K562 (cell line): Measurements from ENCODE around the gene BDKRB2.

ENCODE experiments used
- CHD4 ChIP-seq: fragments of 200-600 bp; sonication (generic); IDR thresholded peaks from 3 replicates; pipeline ENCODE4 v1.6.1; 2012; ENCODE audit warnings: low read depth, mild to moderate bottlenecking, mixed read lengths, low read length, inconsistent platforms; ENCODE audit not compliant: insufficient read depth, insufficient replicate concordance, poor library complexity, severe bottlenecking
- NCOR1 ChIP-seq: fragments of 450-650 bp; IDR thresholded peaks from 2 replicates; pipeline ENCODE4 v1.6.1; 2016; ENCODE audit warnings: mild to moderate bottlenecking, moderate library complexity
- POLR2A ChIP-seq: fragments of 450-650 bp; conservative IDR thresholded peaks from 2 replicates; pipeline ENCODE4 v1.6.1; 2016
- POLR2AphosphoS5 ChIP-seq: IDR thresholded peaks from 2 replicates; pipeline ENCODE4 v1.6.1; 2011; ENCODE audit warnings: mild to moderate bottlenecking, low read depth, low read length, moderate library complexity; ENCODE audit not compliant: control insufficient read depth, insufficient read depth
- POLR3A ChIP-seq: IDR thresholded peaks from 2 replicates; pipeline ENCODE4 v1.6.1; 2011; ENCODE audit warnings: borderline replicate concordance, mild to moderate bottlenecking, moderate library complexity; ENCODE audit not compliant: insufficient read length, insufficient read depth; ENCODE audit errors: extremely low read depth
- RAD21 ChIP-seq, 2 experiments: fragments of 250-450 bp in 1 of 2; fragments of 450-650 bp in 1 of 2; sonication (Bioruptor Pico) in 1 of 2; formaldehyde crosslinking in 1 of 2; IDR thresholded peaks in 1 of 2; conservative IDR thresholded peaks in 1 of 2; 2 replicates each; pipeline versions ENCODE4 v1.4.0 to v1.8.0; 2020 to 2022; ENCODE audit warnings: mild to moderate bottlenecking in 2 of 2, moderate library complexity in 1 of 2
- RFX5 ChIP-seq: IDR thresholded peaks from 2 replicates; pipeline ENCODE4 v1.6.1; 2011; ENCODE audit warnings: low read depth, mild to moderate bottlenecking, improper control_type of control experiment, low read length
- SMAD1 ChIP-seq: fragments of 150-350 bp; IDR thresholded peaks from 2 replicates; pipeline ENCODE4 v1.6.1; 2014; ENCODE audit warnings: low read length, low read depth; ENCODE audit not compliant: partially characterized antibody
- TCF7L2 ChIP-seq: fragments of 150-350 bp; IDR thresholded peaks from 2 replicates; pipeline ENCODE4 v1.6.1; 2016; ENCODE audit warnings: low read depth, mild to moderate bottlenecking, low read length, moderate library complexity
- ZBED1 ChIP-seq: IDR thresholded peaks from 2 replicates; pipeline ENCODE4 v1.6.1; 2014
- TF ChIP-seq, protein P1 (sequence below), 2 experiments: fragments of 450-650 bp; formaldehyde crosslinking in 1 of 2; IDR thresholded peaks; 2 replicates each; pipeline versions ENCODE4 v1.4.0 to v1.6.1; 2014 to 2020; ENCODE audit warnings: mild to moderate bottlenecking in 2 of 2, borderline replicate concordance in 1 of 2, low read depth in 1 of 2
- TF ChIP-seq, protein P2 (sequence below): sonication (generic); formaldehyde crosslinking; IDR thresholded peaks from 2 replicates; pipeline ENCODE4 v1.8.1; 2022; ENCODE audit warnings: missing genetic modification reagents
- TF ChIP-seq, protein P3 (sequence below), 2 experiments: fragments of 200-800 bp in 1 of 2; sonication (Bioruptor generic) in 1 of 2; sonication (generic) in 1 of 2; formaldehyde crosslinking in 1 of 2; IDR thresholded peaks in 1 of 2; conservative IDR thresholded peaks in 1 of 2; 2 replicates each; pipeline versions ENCODE4 v1.5.0 to v1.6.1; 2016 to 2020; ENCODE audit warnings: missing compliant biosample characterization in 1 of 2, missing genetic modification characterization in 1 of 2, missing genetic modification reagents in 1 of 2
- TF ChIP-seq, protein P4 (sequence below): conservative IDR thresholded peaks from 2 replicates; pipeline ENCODE4 v1.6.1; 2011; ENCODE audit warnings: low read depth, mild to moderate bottlenecking, low read length; ENCODE audit not compliant: control insufficient read depth

DNA sequence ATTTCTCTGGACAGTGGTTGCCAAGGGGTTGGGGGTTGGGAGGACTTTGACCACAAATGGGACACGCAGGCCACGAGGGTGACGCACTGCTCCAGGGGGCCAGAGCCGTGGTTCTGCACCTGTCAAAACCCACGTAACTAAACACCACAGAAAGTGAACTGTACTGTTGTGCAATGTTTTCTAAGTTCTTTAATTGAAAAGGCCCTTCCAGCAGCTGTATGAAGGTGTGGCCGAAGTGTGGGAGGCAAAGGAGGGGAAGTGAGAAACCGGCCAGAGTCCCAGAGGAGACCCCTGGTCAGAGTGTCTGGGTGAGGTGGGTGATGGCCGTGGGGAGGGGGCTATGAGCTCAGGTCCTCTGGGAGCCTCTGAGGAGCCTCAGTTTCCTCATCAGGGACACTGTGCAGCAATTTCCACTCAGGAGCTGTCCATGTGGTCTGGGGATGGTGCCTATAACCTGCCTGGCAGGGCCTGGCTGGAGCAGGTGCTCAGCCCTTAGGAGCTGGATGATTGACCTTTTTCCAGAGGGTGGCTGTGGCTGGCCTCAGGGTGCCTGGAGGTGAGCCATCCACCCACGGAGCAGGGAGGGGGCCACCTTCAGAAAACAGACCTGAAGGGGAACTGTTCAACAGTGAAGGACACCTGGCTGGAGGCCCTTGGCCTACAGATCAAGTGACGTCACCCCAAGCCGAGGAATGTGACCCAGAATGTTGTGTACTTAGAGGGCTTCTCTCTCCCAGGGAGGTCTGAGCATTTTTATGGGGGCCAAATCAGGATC lies 9.8 kb upstream of the BDKRB2 start:
- TF ChIP-seq CHD4 (no peak), RAD21 (CRISPR knock-in tag; conservative IDR thresholded peaks at IDR 0.05 in 1 of 2, IDR thresholded peaks at IDR 0.05 in 1 of 2) (no peak), TCF7L2 (no peak), SMAD1 (no peak), POLR2A (no peak), NCOR1 (no peak), ZBED1 (no peak), POLR2AphosphoS5 (no peak), POLR3A (no peak), RFX5 (no peak)
- TF ChIP-seq, protein P1, sequence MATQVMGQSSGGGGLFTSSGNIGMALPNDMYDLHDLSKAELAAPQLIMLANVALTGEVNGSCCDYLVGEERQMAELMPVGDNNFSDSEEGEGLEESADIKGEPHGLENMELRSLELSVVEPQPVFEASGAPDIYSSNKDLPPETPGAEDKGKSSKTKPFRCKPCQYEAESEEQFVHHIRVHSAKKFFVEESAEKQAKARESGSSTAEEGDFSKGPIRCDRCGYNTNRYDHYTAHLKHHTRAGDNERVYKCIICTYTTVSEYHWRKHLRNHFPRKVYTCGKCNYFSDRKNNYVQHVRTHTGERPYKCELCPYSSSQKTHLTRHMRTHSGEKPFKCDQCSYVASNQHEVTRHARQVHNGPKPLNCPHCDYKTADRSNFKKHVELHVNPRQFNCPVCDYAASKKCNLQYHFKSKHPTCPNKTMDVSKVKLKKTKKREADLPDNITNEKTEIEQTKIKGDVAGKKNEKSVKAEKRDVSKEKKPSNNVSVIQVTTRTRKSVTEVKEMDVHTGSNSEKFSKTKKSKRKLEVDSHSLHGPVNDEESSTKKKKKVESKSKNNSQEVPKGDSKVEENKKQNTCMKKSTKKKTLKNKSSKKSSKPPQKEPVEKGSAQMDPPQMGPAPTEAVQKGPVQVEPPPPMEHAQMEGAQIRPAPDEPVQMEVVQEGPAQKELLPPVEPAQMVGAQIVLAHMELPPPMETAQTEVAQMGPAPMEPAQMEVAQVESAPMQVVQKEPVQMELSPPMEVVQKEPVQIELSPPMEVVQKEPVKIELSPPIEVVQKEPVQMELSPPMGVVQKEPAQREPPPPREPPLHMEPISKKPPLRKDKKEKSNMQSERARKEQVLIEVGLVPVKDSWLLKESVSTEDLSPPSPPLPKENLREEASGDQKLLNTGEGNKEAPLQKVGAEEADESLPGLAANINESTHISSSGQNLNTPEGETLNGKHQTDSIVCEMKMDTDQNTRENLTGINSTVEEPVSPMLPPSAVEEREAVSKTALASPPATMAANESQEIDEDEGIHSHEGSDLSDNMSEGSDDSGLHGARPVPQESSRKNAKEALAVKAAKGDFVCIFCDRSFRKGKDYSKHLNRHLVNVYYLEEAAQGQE (IDR thresholded peaks at IDR 0.05; ENCODE audit: borderline replicate concordance): no peak
- TF ChIP-seq, protein P1 (CRISPR knock-in tag; IDR thresholded peaks at IDR 0.05; ENCODE audit: low read depth): no peak
- TF ChIP-seq, protein P2, sequence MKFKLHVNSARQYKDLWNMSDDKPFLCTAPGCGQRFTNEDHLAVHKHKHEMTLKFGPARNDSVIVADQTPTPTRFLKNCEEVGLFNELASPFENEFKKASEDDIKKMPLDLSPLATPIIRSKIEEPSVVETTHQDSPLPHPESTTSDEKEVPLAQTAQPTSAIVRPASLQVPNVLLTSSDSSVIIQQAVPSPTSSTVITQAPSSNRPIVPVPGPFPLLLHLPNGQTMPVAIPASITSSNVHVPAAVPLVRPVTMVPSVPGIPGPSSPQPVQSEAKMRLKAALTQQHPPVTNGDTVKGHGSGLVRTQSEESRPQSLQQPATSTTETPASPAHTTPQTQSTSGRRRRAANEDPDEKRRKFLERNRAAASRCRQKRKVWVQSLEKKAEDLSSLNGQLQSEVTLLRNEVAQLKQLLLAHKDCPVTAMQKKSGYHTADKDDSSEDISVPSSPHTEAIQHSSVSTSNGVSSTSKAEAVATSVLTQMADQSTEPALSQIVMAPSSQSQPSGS (CRISPR knock-in tag): no peak
- TF ChIP-seq, protein P3, sequence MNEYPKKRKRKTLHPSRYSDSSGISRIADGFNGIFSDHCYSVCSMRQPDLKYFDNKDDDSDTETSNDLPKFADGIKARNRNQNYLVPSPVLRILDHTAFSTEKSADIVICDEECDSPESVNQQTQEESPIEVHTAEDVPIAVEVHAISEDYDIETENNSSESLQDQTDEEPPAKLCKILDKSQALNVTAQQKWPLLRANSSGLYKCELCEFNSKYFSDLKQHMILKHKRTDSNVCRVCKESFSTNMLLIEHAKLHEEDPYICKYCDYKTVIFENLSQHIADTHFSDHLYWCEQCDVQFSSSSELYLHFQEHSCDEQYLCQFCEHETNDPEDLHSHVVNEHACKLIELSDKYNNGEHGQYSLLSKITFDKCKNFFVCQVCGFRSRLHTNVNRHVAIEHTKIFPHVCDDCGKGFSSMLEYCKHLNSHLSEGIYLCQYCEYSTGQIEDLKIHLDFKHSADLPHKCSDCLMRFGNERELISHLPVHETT (CRISPR knock-in tag; conservative IDR thresholded peaks at IDR 0.05 in 1 of 2, IDR thresholded peaks at IDR 0.05 in 1 of 2): no peak
- TF ChIP-seq, protein P4, sequence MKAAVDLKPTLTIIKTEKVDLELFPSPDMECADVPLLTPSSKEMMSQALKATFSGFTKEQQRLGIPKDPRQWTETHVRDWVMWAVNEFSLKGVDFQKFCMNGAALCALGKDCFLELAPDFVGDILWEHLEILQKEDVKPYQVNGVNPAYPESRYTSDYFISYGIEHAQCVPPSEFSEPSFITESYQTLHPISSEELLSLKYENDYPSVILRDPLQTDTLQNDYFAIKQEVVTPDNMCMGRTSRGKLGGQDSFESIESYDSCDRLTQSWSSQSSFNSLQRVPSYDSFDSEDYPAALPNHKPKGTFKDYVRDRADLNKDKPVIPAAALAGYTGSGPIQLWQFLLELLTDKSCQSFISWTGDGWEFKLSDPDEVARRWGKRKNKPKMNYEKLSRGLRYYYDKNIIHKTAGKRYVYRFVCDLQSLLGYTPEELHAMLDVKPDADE: no peak
